ENCODE data around the gene CLEC4G. TPM values are rescaled to one million over a fixed set of nuclear protein-coding genes. Genes with fewer than 3 reads are reported as not detected.
"Not testable (repeated sequence)": the region's sequence is repeated elsewhere in the genome, so short reads cannot be mapped to it uniquely, and the experiment has no call there.

The CLEC4G gene
- total RNA-seq, 1 donor from 2014 or later: not detected

GRCh38 chr19:7746306-7746705 lies 14.4 kb upstream of the CLEC4G start:
- not testable (repeated sequence) for ATAC-seq

- ATAC-seq: no peak
Measured at GRCh38 chr19:7744871-7745650, 13.2 kb upstream of the CLEC4G start.

- ATAC-seq: no peak
Measured at GRCh38 chr19:7744199-7744786, 12.4 kb upstream of the CLEC4G start.

GRCh38 chr19:7743425-7743841 lies 11.5 kb upstream of the CLEC4G start:
- no peak for ATAC-seq

DNA sequence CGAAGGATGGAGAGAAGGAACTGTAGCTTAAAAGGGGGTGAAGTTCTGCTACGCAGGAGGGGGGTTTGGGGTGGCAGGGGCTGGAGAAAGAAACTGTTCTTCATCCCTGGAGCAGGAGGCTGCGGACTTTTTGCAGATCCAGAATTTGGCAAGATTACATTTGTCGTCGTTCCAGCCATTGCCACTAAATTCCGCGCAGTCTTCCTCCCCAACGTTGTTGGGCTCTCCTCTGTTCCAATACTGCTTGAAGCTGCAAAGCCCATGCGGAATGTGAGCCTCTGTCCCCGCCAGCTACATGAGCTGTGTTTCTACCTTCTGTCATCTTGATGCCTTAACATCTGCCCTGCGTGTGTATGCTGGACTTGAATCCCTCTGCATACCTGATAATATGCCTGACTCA lies 11.1 kb upstream of the CLEC4G start:
- ATAC-seq: no peak

GRCh38 chr19:7742575-7742974 lies 10.7 kb upstream of the CLEC4G start:
- ATAC-seq: no peak

DNA sequence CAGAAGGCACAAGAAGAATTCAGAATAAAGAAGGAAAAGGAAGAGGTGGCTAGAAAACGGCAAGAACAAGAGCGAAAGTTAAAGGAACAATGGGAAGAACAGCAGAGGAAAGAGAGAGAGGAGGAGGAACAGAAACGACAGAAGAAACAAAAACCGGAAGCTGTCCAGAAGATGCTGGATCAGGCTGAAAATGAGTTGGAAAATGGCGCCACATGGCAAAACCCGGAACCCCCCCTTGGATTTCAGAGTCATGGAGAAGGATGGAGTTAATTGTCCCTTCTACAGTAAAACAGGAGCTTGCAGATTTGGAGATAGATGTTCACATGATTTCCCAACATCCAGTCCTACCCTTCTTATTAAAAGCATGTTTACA lies 8.8 kb upstream of the CLEC4G start:
- ATAC-seq: no peak

DNA sequence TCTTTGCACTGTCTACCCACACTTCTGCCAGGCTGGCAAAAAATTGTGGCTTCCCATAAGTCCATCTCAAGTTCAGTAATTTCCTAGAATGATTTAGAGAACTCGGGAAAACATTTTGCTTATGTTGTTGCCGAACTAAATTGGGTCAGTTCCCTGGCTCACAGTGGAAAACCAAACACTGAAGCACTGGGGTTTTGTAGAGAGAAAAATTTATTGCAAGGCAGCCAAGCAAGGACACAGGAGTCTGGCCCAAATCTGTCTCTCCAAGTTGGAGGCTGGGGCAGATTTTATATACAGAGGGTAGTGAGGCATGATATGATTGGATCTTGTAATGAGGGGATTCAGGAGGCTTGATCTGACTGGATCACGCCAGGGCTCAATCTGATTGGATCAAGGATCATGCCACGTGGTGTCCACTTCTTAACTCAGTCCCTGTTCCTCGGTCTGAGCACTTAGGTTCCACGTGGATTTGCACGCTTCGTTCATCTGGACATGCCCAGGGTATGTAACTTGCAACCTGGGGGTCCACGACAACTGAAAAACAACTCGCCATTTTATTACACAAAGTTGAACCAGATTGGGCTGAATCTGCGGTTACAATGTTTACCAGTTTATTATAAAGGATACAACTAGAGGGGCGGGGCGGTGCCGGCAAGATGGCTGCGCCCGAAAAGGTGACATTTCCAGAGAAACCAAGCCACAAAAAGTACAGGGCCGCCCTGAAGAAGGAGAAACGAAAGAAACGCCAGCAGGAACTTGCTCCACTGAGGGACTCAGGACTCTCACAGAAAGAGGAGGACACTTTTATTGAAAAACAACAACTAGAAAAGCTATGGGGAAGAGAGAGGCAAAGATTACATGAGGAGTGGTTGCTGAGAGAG lies 8.1 kb upstream of the CLEC4G start:
- ATAC-seq: no peak

- no peak for ATAC-seq
Measured at GRCh38 chr19:7739211-7739755, 7.4 kb upstream of the CLEC4G start.

GRCh38 chr19:7738023-7738422 lies 6.1 kb upstream of the CLEC4G start:
- no peak for ATAC-seq

- no peak for ATAC-seq
Measured at GRCh38 chr19:7737215-7737614, 5.3 kb upstream of the CLEC4G start.

GRCh38 chr19:7736148-7736547 lies 4.2 kb upstream of the CLEC4G start:
- ATAC-seq: no peak

DNA sequence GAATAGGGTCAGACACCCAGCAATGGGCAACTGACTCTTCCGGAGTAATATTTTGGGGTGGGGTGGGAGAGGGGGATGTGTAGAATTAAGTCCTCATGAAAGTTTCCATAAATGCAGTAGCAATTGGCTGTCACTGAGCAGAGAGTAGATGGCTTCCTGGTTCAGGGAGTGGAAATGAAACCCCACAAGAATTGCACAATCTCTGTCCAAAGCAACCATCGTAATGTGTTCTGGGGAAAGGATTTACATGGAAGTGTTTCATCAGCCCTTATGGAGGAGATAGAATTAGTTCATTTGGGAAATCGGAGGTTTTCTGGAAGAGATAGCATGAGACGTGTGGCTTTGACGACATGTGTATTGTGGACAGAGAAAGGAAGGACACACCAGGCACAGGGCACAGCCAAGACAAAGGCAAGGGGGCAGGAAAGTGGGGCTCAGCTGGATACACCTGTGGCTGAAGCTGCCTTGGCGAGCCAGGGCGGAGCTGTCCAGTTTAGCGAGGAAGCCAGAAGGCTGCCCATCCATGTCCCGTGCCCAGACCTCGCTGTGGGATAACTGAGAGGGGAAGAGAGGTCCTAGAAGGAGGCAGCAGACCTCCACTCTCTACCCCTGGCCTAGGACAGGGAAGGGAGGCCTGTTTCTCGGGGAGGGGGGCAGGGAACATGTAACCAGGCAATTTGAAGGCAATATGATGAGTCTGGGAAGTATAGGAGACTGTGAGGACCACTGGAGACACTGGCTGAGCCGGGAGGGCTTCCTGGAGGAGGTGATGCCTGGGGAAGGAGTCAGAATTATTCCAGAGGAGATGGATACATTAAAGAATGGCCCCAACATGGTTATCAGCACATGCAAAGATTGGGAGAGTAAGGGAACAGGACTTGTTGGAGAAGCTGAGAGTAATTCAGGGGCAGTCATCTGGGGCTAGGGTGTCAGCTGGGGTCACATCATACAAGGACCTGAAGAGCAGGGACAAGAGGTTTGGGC lies 2.6 kb upstream of the CLEC4G start:
- peak; percentile 18 for ATAC-seq

DNA sequence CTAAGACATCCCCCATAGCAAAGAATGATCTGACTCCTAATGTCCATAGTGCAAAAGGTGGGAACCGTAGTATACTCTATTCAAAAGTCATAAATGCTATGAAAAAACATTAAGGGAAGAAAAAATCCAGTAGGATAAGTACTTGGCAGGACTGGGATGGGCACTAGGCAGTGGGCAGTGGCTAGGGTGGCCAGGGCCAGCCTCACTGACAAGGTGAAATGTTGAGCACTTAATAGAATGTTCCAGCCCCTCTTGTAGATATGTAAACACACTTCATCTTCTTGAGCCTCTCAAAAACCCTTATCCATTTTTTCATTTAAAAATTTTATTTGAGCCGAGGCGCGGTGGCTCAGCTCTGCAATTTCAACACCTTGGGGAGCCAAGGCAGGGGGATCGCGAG lies 1.5 kb upstream of the CLEC4G start:
- ATAC-seq: no peak

- ATAC-seq: no peak
Measured at GRCh38 chr19:7731615-7732014, 295 bp downstream of the CLEC4G start.

- ATAC-seq: no peak
Measured at GRCh38 chr19:7731218-7731595, 703 bp downstream of the CLEC4G start.

- peak; percentile 21 for ATAC-seq
Measured at GRCh38 chr19:7730286-7731217, 1.4 kb downstream of the CLEC4G start.

GRCh38 chr19:7729831-7730285 lies 2.1 kb downstream of the CLEC4G start:
- ATAC-seq: no peak

DNA sequence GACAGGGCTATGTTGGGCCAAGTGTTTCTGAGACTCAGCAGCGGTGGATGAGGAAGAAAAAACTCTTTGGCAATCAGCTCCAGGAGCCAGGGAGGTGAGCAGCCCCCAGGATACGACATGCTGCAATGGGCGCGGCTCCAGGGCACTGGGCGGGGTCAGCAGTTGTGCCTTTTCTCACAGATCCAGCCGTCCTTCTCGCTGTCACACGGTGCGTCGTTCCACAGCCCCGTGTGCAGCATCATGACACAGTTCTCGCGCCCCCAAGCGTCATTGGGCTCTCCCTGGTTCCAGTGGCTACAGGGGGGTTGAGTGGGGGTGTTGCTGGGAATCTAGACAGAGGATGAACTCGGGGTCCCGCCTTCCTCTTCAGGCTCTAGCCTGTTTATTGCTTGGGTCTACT lies 2.7 kb downstream of the CLEC4G start:
- no peak for ATAC-seq

- no peak for ATAC-seq
Measured at GRCh38 chr19:7725791-7726190, 6.1 kb downstream of the CLEC4G start.

DNA sequence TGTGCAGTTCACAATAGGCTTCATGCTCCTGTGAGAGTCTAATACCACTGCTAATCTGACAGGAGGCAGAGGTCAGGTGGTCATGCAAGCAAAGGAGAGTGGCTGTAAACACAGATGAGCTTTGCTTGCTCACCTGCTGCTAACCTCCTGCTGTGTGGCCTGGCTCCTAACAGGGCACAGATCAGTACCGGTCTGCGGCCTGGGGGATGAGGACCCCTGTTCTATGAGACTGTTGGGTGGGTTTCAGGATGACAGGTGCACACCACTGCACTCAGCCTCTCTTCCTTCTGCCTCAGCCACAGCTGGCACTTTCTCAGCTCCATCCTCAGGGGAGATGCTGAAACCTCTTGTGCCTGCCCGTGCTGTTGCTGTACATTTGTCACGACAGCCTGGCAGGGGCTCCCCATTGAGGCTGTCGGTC lies 9.7 kb downstream of the CLEC4G start:
- no peak for ATAC-seq
